Measurements from ENCODE around the gene GOSR2. TPM values are rescaled to one million over a fixed set of nuclear protein-coding genes. Genes with fewer than 3 reads are reported as not detected.

GOSR2 gene
- polyA plus RNA-seq, 1 donor from 2014 or later = 41.4 TPM

GRCh38 chr17:46979147-46979863, 56.3 kb downstream of the GOSR2 start, which contains the start of gene RPRML:
Gene RPRML, minus strand, starts transcription at chr17:46979253. Its CDS starts 246 bp downstream, at chr17:46979007.
- Histone ChIP-seq H3K36me3 (ENCODE audit: insufficient read depth, low read length) (no peaks in the 10 kb centered on the region), H3K27ac (ENCODE audit: low read length) (no peak within 1 kb of the TSS), H3K9ac (ENCODE audit: low read length) (peak within 1 kb of the TSS; percentile 51), H3K4me3 (ENCODE audit: low read length) (peak within 1 kb of the TSS; percentile 76), H3F3A (ENCODE audit: insufficient read depth, low read length, poor library complexity, severe bottlenecking) (no peaks in the 10 kb centered on the region), H3K79me2 (replicated peaks; ENCODE audit: insufficient read depth, low read length) (no peaks in the 10 kb centered on the region), H3K27me3 (ENCODE audit: insufficient read depth, low read depth, low read length) (peaks cover 34% of the 10 kb centered on the region), H4K20me1 (ENCODE audit: insufficient read depth) (no peaks in the 10 kb centered on the region), H3K4me2 (ENCODE audit: low read length) (peak within 1 kb of the TSS; percentile 41), H2AFZ (ENCODE audit: low read depth, low read length) (no peak within 1 kb of the TSS), H3K9me2 (ENCODE audit: insufficient read depth, low read length) (no peaks in the 10 kb centered on the region), H3K9me3 (ENCODE audit: low read length) (no peaks in the 10 kb centered on the region)
- no peak for TF ChIP-seq EP300 (conservative IDR thresholded peaks at IDR 0.05; ENCODE audit: poor library complexity, severe bottlenecking)
- TF ChIP-seq MXI1 (conservative IDR thresholded peaks at IDR 0.05; ENCODE audit: poor library complexity, severe bottlenecking) = peak; percentile 25

- no peak overlapping the region for H2AFZ ChIP-seq (ENCODE audit: low read depth, low read length)
- no peaks in the 10 kb centered on the region for H3K36me3 ChIP-seq (ENCODE audit: insufficient read depth, low read length)
- H3K27ac ChIP-seq (ENCODE audit: low read length) = no peak overlapping the region
- no peak overlapping the region for H3K9ac ChIP-seq (ENCODE audit: low read length)
- no peaks in the 10 kb centered on the region for H3F3A ChIP-seq (ENCODE audit: insufficient read depth, low read length, poor library complexity, severe bottlenecking)
- H4K20me1 ChIP-seq (ENCODE audit: insufficient read depth) = no peaks in the 10 kb centered on the region
- no peak overlapping the region for H3K4me2 ChIP-seq (ENCODE audit: low read length)
- no peaks in the 10 kb centered on the region for H3K9me3 ChIP-seq (ENCODE audit: low read length)
- H3K9me2 ChIP-seq (ENCODE audit: insufficient read depth, low read length) = no peaks in the 10 kb centered on the region
- H3K27me3 ChIP-seq (ENCODE audit: insufficient read depth, low read depth, low read length) = peaks cover 28% of the 10 kb centered on the region
- TF ChIP-seq RAD21 (conservative IDR thresholded peaks at IDR 0.05) = no peak
- no peak for TF ChIP-seq TAF1 (IDR thresholded peaks at IDR 0.05; ENCODE audit: low read depth)
- no peak for TF ChIP-seq EZH2 (IDR thresholded peaks at IDR 0.05; ENCODE audit: borderline replicate concordance, insufficient read depth, low read length, poor library complexity, severe bottlenecking)
- no peak for TF ChIP-seq MXI1 (conservative IDR thresholded peaks at IDR 0.05; ENCODE audit: poor library complexity, severe bottlenecking)
- TF ChIP-seq REST (IDR thresholded peaks at IDR 0.05; ENCODE audit: borderline replicate concordance) = no peak
- TF ChIP-seq SMC3 (conservative IDR thresholded peaks at IDR 0.05; ENCODE audit: poor library complexity) = no peak
- no peak for TF ChIP-seq EP300 (conservative IDR thresholded peaks at IDR 0.05; ENCODE audit: poor library complexity, severe bottlenecking)
- H3K79me2 ChIP-seq (replicated peaks; ENCODE audit: insufficient read depth, low read length) = no peaks in the 10 kb centered on the region
- H3K4me3 ChIP-seq (ENCODE audit: low read length) = no peak overlapping the region
Observed at GRCh38 chr17:46982577-46982976, 59.6 kb downstream of the GOSR2 start.

GRCh38 chr17:46983782-46984181, 60.8 kb downstream of the GOSR2 start:
- H3K9me3 ChIP-seq (ENCODE audit: low read length) = no peaks in the 10 kb centered on the region

More at GRCh38 chr17:46983782-46984181, 60.8 kb downstream of the GOSR2 start:
- Histone ChIP-seq H2AFZ (ENCODE audit: low read depth, low read length) (no peak overlapping the region), H3K27me3 (ENCODE audit: insufficient read depth, low read depth, low read length) (peaks cover 16% of the 10 kb centered on the region), H4K20me1 (ENCODE audit: insufficient read depth) (no peaks in the 10 kb centered on the region), H3K4me3 (ENCODE audit: low read length) (no peak overlapping the region), H3K27ac (ENCODE audit: low read length) (no peak overlapping the region), H3K79me2 (replicated peaks; ENCODE audit: insufficient read depth, low read length) (no peaks in the 10 kb centered on the region), H3K9ac (ENCODE audit: low read length) (no peak overlapping the region), H3K36me3 (ENCODE audit: insufficient read depth, low read length) (no peaks in the 10 kb centered on the region), H3K4me2 (ENCODE audit: low read length) (no peak overlapping the region), H3F3A (ENCODE audit: insufficient read depth, low read length, poor library complexity, severe bottlenecking) (no peaks in the 10 kb centered on the region), H3K9me2 (ENCODE audit: insufficient read depth, low read length) (no peaks in the 10 kb centered on the region)
- TF ChIP-seq CTCF (IDR thresholded peaks at IDR 0.05; ENCODE audit: poor library complexity, severe bottlenecking) (no peak), EP300 (conservative IDR thresholded peaks at IDR 0.05; ENCODE audit: poor library complexity, severe bottlenecking) (no peak)

Data from neural cell (in vitro differentiated cells).